DMS153 treated with DMSO at 0.1 percent for 48 hours (cell line): ENCODE data around the gene DNER.
"Not testable (repeated sequence)": the region's sequence is repeated elsewhere in the genome, so short reads cannot be mapped to it uniquely, and the experiment has no call there.

ENCODE experiments used
- DNase-seq: peaks from one replicate; lab custom pipeline; 2025; ENCODE audit not compliant: unreplicated experiment; lab: John Stamatoyannopoulos, UW

Gene DNER

DNA sequence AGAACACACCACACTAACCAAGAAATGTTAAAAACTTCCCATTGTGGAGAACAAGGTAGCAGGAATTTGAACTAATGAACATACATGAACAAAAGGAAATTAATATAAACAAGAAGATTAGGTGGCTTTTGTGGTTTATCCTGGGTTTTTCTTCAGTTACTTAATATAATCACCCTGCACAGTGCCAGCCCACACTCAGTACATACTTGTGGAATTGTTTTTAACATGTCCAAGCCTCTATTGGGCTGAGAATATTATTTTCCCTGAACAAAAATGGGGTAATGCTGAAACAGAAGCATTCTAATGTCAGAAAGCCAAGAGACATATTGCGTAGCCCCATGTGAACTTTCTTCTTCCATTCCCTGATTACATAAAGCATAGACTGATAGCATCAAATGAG, 202.8 kb downstream of the DNER start:
- no peak for DNase-seq

DNA sequence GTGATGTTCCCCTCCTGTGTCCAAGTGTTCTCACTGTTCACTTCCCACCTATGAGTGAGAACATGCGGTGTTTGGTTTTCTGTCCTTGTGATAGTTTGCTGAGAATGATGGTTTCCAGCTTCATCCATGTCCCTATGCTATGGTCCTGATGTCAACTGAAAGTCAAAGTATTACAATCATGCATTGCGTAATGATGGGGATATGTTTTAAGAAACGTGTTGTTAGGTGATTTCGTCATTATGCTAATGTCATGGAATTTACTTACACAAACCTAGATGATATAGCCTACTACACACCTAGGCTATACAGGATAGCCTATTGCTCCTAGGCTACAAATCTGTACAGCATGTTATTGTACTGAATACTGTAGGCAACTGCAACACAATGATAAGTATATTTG, 207.7 kb downstream of the DNER start:
- DNase-seq, result not testable (repeated sequence)

DNA sequence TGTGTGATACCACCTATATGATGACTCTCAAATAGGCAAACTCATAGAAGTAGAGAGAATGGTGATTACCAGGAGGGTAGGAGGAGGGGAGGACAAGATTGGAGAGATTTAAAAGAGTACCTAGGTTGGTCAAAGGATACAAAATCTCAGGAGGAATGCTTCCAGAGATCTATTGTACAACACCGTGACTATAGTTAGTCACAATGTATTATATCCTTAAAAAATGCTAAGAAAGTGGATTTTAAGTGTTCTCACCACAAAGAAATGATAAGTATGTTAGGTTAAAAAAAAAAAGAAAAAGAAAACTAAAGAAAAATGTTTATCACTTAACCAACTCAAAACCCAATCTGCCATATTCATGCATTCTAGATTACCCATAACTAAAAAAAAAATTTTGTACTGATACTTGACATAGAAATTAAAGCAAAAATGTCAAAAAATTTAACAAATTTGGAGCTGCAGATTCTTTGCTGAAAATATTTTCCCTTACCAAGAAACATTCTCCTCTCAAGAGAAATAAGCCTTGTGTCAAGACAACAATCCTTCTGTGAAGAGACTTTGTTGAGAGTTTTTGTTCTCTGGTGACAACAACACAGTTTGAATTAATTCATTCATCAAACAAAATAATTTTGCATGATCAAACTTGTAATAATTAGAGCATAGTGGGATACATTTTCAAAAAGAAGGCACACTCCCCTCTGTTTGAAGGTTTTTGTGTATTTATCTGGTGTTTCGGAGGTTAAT, 213.1 kb downstream of the DNER start:
- DNase-seq, result no peak

DNA sequence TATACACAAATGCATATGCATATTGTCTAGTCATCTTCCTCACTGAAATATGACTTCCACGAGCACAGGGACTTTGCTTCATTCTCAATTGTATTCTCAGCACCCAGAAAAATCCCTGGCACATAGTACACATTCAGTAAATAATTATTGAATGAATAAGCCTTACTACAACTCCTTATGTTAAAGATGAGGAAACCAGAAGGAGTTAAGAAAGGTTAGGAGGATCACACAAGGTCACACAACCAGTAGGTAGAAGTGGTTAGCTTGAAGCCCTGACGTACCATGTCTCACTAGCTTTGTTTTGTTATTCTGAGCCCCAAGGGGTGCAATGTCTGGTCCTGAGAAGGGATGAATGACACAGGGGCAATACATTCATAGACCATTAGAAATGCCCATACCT, 222.3 kb downstream of the DNER start:
- DNase-seq, result no peak

DNA sequence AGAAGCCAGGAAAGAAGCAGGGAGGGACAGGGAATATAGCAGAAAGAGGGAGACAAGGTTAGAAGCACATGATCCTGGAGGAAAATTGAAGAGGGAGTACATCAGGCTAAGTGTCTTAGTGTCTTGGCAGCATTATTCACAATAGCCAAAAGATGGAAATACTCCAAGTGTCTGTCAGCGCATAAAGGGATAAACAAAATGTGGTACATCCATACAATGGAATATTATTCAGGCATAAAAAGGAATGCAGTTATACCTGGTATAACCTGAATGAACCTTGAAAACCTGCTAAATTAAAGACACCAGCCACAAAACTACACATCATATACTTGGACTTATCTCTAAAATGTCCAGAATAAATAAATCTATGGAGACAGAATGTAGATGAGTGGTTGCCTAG, 224.2 kb downstream of the DNER start:
- DNase-seq, result no peak

DNA sequence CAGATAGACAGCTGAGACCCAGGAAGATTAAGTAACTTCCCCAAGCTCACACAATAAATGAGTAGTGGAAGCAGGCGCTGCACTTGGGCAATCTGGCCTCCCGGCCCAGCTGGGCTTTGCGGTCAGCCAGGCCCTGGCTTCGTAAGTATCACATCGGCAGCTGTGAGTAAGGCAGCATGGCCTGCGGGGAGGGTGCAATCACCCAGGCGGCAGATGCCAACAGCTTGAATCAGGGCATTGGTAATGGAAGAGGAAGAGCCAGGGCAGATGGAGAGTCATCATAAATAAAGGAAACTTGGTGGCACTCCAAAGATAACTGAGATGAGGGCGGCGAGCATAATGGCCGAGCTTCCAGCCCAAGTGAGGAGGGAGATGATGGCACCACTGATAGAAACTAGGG, 225.3 kb downstream of the DNER start:
- no peak for DNase-seq

DNA sequence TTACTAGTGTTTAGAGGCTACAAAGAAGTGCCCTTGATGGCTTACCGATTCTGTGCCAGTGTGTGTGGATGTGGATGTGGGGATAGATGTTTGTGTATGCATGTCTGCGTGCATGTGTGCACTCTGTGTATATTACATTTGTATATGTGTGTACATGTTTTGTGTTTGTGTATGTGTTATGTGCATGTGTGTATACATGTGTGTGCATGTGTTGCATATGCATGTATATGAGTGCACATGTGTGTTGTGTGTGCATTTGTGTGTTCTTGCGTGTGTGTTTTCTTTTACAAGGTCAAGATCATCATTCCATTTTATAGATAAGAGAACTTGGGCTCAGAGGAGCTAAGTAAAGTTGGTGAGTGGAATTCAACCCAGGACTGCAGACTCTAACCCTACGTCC, 226.1 kb downstream of the DNER start:
- DNase-seq, result no peak

DNA sequence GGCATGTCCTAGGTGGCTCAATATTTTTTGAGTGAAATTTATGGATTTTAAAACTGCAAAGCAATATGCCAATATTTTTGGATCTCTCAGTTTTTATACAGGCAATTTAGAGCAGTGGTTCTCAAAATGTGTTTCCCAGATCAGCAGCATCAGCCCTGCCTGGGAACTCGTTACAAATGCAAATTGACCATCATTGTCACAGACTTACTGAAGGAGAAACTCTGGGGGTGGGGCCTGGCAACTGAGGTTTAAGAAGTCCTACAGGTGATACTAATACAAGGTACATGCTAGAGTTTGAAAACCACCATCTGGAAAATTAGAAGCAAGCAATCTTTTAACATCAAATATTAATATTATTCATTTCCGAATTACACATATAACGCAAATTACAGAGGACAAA, 227.7 kb downstream of the DNER start:
- DNase-seq, result no peak

- no peak for DNase-seq
Observed at GRCh38 chr2:229485857-229486256, 228.5 kb downstream of the DNER start.

GRCh38 chr2:229477269-229477755, 237.0 kb downstream of the DNER start:
- no peak for DNase-seq

- no peak for DNase-seq
Observed at GRCh38 chr2:229475778-229476177, 238.6 kb downstream of the DNER start.

DNA sequence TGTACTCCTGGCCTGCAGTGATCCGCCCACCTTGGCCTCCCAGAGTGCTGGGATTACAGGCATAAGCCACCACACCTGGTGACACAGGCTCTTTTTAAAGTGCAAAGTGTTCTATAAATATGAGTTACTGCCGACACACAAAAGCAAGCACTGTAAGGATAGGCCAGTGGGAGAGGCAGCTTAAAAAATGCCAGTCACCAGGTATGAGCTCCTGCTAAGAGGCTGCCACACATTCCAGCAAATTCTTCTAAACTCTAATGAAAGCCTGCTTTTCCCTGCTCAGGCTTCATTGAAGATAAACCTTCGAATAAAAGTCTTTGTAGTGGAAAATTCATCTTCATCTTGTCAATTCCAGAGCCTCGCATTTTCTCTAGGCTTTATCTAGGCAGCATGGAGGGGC, 240.2 kb downstream of the DNER start:
- DNase-seq, result no peak

DNA sequence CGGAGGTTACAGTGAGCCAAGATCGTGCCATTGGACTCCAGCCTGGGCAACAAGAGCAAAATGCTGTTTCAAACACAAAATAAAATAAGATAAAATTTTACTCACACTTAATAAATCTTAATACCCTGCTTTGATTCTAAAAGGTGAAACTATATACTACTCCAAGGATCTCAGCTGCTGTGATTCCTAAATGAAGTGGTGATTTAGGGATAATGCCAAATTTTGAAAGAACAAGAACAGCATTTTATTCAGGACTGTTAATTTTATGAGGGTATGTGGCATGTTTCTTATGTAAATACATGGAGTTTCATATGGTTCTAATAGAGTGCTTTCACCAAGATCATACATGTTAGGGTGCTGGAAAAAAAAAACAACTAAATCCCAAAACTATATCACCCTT, 243.6 kb downstream of the DNER start:
- DNase-seq, result no peak

- DNase-seq, result no peak
Observed at GRCh38 chr2:229467783-229468182, 246.6 kb downstream of the DNER start.

DNA sequence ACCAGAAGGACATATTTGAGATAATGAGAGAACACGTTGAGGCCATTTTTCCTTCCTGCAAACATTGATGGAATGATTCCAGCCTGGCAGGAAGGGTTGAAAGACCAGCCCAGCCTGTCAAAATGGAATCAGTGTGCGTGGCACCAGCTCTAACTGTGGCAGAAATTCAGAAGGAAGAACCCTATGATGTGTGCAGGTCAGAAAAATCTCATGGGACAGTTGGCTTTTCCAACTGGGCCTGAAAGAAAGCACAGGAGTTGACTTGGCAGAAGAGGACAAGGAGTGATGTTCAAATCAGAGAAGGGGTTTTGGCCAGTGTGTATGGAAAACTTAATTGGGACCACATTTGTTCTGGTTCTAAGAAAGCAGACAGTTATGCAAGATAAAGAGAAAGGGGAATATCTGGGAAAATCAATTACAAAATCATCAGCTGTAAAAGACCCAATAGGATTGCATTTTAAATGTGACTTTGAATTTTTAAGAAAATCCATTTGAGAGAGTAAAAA, 250.5 kb downstream of the DNER start:
- no peak for DNase-seq

DNA sequence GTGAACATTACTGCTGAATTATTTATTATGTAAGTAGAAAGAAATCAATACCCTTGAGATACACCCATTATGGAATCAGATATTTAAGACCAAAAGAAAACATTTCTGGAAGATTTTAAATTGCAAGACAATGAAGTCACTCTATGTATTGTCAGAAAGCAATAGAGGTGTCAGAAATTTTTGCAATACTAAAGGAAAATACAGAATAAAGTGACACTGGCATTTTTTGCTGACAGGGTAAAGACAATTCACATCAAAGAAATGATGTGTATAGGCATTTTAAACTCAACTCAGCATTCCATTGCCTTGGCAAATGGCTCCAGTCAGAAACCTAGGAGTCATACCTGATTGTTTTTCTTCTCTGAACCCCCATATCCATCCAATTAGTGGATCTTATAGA, 252.2 kb downstream of the DNER start:
- no peak for DNase-seq

GRCh38 chr2:229456091-229456490, 258.3 kb downstream of the DNER start:
- DNase-seq, result no peak

DNA sequence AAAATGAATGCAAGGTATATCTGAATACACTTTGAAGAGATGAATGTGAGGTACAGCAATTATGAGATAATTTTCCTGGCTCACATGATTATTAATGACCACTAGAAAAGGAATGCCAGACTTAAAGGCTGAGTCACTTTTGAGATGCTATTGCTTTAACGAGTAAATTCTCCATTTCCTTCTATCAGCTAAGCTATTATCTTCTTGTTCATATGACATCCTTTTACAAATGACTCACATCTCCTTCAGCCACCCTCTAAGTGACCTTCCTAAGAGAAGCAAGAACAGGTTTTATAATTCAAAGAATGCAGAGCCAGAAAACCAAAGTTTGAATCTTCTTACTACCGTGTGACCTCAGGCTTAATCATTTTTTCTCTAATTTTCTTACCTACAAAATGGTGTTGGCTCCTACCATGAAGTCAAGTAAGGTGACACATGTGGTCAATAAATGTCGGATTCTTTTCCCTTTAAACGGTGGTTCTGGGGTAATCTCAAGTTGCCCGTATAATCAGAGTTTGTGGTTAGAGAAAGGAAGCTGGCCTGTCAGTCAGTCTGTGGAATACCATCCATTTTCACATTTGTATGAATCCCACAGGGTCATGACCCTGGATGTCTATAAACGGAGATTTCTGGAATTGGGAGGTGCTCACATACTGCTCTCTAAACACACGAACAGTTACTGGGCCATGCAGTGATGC, 259.3 kb downstream of the DNER start:
- DNase-seq, result no peak

- DNase-seq, result no peak
Observed at GRCh38 chr2:229453230-229453629, 261.1 kb downstream of the DNER start.

DNA sequence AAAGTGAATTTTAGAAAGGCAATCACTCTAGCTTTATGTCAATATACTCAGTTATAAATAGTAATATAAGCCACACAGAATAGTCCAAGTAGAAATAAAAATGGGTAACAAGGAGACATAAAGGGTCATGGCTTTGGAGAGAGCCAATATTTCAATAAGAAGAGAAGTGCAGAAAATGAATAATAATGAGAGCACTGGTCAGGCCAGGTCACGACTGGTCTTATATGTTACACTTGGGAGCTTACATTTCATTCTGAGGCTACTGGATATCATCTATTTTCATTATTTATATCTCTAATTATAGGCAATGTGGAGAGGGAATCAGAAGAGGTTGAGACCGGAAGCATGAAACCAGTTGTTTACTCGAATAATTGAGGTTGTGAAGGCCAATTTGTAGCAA, 262.5 kb downstream of the DNER start:
- no peak for DNase-seq

DNA sequence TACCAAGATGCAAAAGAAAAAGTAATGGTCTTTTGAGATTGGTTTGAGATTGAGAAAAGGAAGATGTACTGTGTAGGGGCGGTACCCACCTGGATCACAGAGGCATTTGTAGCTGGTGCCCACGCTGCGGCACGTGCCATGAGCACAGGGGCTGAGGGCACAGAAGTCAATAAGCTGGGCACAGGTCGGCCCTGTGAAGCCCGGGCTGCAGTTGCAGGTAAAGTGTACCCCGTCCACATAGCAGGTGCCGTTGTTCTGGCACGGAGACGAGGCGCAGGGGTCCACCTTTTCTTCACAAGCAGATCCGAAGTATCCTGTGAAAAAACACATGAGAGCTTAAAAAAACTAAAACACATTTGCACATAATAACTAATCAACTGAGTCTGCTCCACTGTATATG, 267.1 kb downstream of the DNER start:
- no peak for DNase-seq

- DNase-seq, result no peak
Observed at GRCh38 chr2:229446350-229446749, 268.0 kb downstream of the DNER start.
